ENCODE data around the gene CYP2U1. TPM values are rescaled to one million over a fixed set of nuclear protein-coding genes. Genes with fewer than 3 reads are reported as not detected.

Gene CYP2U1
- total and polyA plus RNA-seq, 2 of the 4 experiments (the other 2 are of a cell fraction), result 6.1 to 11.1 TPM

DNA sequence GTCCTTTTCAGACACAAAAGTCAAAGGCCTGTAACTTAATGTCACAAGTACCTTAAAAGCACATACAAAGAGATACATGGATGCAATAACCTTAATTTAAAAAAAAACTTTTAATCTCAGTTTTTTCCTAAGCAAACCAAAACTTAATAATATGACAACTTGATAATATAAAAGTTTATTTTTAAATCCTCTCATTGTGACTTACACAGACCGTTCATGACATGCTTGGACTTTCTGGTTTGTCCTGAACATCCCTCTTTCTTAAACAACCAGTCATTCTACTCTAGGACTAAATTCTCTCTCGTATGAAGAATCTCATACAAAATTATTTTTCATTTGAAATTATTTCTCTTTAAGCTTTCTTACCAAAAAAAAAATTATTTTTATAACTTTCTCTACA, 43.1 kb upstream of the CYP2U1 start:
- no peak overlapping the region for H2BK20ac ChIP-seq (ENCODE audit: low read depth, low read length)
- no peaks in the 10 kb centered on the region for H4K20me1 ChIP-seq (ENCODE audit: insufficient read depth, low read length)
- POLR2A ChIA-PET (ENCODE audit: unreplicated experiment), result interaction anchor here (0.7 kb wide), 1 partner anchor 1293 kb away, joined by 3 read pairs; no protein-coding TSS in a partner anchor
- no peak overlapping the region for H3K18ac ChIP-seq (ENCODE audit: low read depth, low read length)
- no peaks in the 10 kb centered on the region for H3K9me1 ChIP-seq (ENCODE audit: insufficient read depth, low read length)
- H2BK5ac ChIP-seq (ENCODE audit: low read depth, low read length, poor library complexity, severe bottlenecking), result no peak overlapping the region
- H3K4me1 ChIP-seq (ENCODE audit: control insufficient read depth, insufficient read depth, low read length), result no peaks in the 10 kb centered on the region
- no peaks in the 10 kb centered on the region for H3K36me3 ChIP-seq (ENCODE audit: control insufficient read depth, insufficient read depth, low read length)
- H4K91ac ChIP-seq (ENCODE audit: insufficient read depth, low read depth, low read length), result no peak overlapping the region
- dilution Hi-C loops (cut with HindIII; ENCODE audit: low sequenced_read_pairs, unreplicated experiment) (no loop called here), in situ Hi-C loops (cut with MboI; ENCODE audit: low sequenced_read_pairs) (no loop called here), intact Hi-C loops (cut with micrococcal nuclease) (no loop called here)
- no CpG with 5 or more reads among the region's 2 CpGs for WGBS, 2 experiments (ENCODE audit: extremely low coverage in 2 of 2, insufficient read length in 1 of 2)
- H3K4me3 ChIP-seq (ENCODE audit: insufficient read depth, low read depth, low read length), result no peak overlapping the region
- H3K56ac ChIP-seq (ENCODE audit: extremely low read depth, insufficient read depth, low read length), result no peak overlapping the region
- H2AFZ ChIP-seq (replicated peaks; ENCODE audit: low read length, poor library complexity), result no peak overlapping the region
- no peak overlapping the region for H3K14ac ChIP-seq (replicated peaks; ENCODE audit: low read depth, low read length)
- no peak overlapping the region for H3K9ac ChIP-seq (ENCODE audit: low read depth, low read length)
- H3K27me3 ChIP-seq (ENCODE audit: control insufficient read depth, insufficient read depth, low read length), result peaks cover 2% of the 10 kb centered on the region; the same call in 1 of the 2 replicates
- DNase-seq (no peak), ATAC-seq (ENCODE audit: low read depth) (no peak)
- no peak overlapping the region for H3K4me2 ChIP-seq (ENCODE audit: low read depth, low read length)
- no peaks in the 10 kb centered on the region; the same call in 1 of the 2 replicates for H3K9me3 ChIP-seq (ENCODE audit: control insufficient read depth, insufficient read depth, low read length)
- H3K4ac ChIP-seq (ENCODE audit: low read depth, low read length), result no peak overlapping the region
- no TSS peak for BruUV-seq (replicated peaks)
- CTCF ChIA-PET, result no interaction called here
- no peak overlapping the region for H2BK120ac ChIP-seq (ENCODE audit: low read depth, low read length)
- no peak overlapping the region for H3K27ac ChIP-seq (ENCODE audit: insufficient read depth, low read length)
- H2BK15ac ChIP-seq (ENCODE audit: low read depth, low read length), result no peak overlapping the region
- TF ChIP-seq RFX5 (IDR thresholded peaks at IDR 0.05; ENCODE audit: low read depth, low read length) (no peak), MXI1 (IDR thresholded peaks at IDR 0.05; ENCODE audit: borderline replicate concordance, low read depth, low read length) (no peak), BHLHE40 (IDR thresholded peaks at IDR 0.05; ENCODE audit: low read depth, low read length) (no peak), NFE2L2 (IDR thresholded peaks at IDR 0.05; ENCODE audit: low read depth, low read length) (no peak), CHD1 (IDR thresholded peaks at IDR 0.05; ENCODE audit: low read depth, low read length) (no peak), SMC3 (IDR thresholded peaks at IDR 0.05; ENCODE audit: low read depth, low read length) (no peak)
- TF ChIP-seq, protein P1, sequence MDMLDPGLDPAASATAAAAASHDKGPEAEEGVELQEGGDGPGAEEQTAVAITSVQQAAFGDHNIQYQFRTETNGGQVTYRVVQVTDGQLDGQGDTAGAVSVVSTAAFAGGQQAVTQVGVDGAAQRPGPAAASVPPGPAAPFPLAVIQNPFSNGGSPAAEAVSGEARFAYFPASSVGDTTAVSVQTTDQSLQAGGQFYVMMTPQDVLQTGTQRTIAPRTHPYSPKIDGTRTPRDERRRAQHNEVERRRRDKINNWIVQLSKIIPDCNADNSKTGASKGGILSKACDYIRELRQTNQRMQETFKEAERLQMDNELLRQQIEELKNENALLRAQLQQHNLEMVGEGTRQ (IDR thresholded peaks at IDR 0.05; ENCODE audit: low read depth, low read length), result no peak
- TF ChIP-seq, protein P2, sequence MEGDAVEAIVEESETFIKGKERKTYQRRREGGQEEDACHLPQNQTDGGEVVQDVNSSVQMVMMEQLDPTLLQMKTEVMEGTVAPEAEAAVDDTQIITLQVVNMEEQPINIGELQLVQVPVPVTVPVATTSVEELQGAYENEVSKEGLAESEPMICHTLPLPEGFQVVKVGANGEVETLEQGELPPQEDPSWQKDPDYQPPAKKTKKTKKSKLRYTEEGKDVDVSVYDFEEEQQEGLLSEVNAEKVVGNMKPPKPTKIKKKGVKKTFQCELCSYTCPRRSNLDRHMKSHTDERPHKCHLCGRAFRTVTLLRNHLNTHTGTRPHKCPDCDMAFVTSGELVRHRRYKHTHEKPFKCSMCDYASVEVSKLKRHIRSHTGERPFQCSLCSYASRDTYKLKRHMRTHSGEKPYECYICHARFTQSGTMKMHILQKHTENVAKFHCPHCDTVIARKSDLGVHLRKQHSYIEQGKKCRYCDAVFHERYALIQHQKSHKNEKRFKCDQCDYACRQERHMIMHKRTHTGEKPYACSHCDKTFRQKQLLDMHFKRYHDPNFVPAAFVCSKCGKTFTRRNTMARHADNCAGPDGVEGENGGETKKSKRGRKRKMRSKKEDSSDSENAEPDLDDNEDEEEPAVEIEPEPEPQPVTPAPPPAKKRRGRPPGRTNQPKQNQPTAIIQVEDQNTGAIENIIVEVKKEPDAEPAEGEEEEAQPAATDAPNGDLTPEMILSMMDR (conservative IDR thresholded peaks at IDR 0.05; ENCODE audit: low read depth, low read length), result no peak
- no peaks in the 10 kb centered on the region for H3K79me1 ChIP-seq (ENCODE audit: low read depth in 1 of 2, low read length in 2 of 2)
- no peak overlapping the region for H2AK9ac ChIP-seq (replicated peaks; ENCODE audit: low read depth, low read length, poor library complexity)
- no peak overlapping the region for H4K5ac ChIP-seq (ENCODE audit: low read depth, low read length)
- H2AK5ac ChIP-seq (ENCODE audit: low read depth, low read length), result no peak overlapping the region
- no peak overlapping the region for H4K8ac ChIP-seq (ENCODE audit: low read depth in 2 of 2, low read length in 2 of 2)
- no peak overlapping the region for H3K23ac ChIP-seq (ENCODE audit: low read depth, low read length)
